SK-N-SH treated with all-trans-retinoic acid at 6 μM for 48 hours (cell line): ENCODE data around the gene DUSP11.
"Not testable (repeated sequence)": the region's sequence is repeated elsewhere in the genome, so short reads cannot be mapped to it uniquely, and the experiment has no call there.

Experiments
- ATAC-seq: fragments of 200-7000 bp; cut with Tn5 transposase; 3 replicates; pipeline ENCODE4 v1.9.1; 2020; ENCODE audit warnings: mild to moderate bottlenecking, moderate library complexity
- ARNTL ChIP-seq: fragments of 450-650 bp; formaldehyde crosslinking; IDR thresholded peaks from 2 replicates; pipeline ENCODE4 v1.5.0; 2020; ENCODE audit warnings: low read depth, mild to moderate bottlenecking, moderate library complexity, borderline replicate concordance
- BACH2 ChIP-seq: fragments of 250-450 bp; sonication (Bioruptor Pico); IDR thresholded peaks from 2 replicates; pipeline ENCODE4 v1.9.0; 2021; ENCODE audit warnings: mild to moderate bottlenecking, borderline replicate concordance
- CREB5 ChIP-seq: fragments of 250-450 bp; sonication (Bioruptor Pico); IDR thresholded peaks from 2 replicates; pipeline ENCODE4 v1.5.1; 2020; ENCODE audit warnings: low read depth, mild to moderate bottlenecking, moderate library complexity
- CSRNP3 ChIP-seq: fragments of 250-450 bp; sonication (Bioruptor Pico); IDR thresholded peaks from 2 replicates; pipeline ENCODE4 v1.5.1; 2021; ENCODE audit warnings: mild to moderate bottlenecking, moderate library complexity
- ESRRG ChIP-seq: fragments of 250-450 bp; sonication (Bioruptor Pico); IDR thresholded peaks from 2 replicates; pipeline ENCODE4 v1.6.1; 2021; ENCODE audit warnings: mild to moderate bottlenecking
- GLIS3 ChIP-seq: fragments of 250-450 bp; sonication (Bioruptor Pico); IDR thresholded peaks from 2 replicates; pipeline ENCODE4 v1.5.0; 2020; ENCODE audit warnings: mild to moderate bottlenecking, moderate library complexity
- ISL1 ChIP-seq: fragments of 250-450 bp; sonication (Bioruptor Pico); IDR thresholded peaks from 2 replicates; pipeline ENCODE4 v2.1.2; 2022; ENCODE audit warnings: mild to moderate bottlenecking, moderate library complexity
- OSR1 ChIP-seq: fragments of 250-450 bp; sonication (Bioruptor Pico); IDR thresholded peaks from 2 replicates; pipeline ENCODE4 v1.8.0; 2022; ENCODE audit warnings: moderate library complexity, mild to moderate bottlenecking, inconsistent platforms
- PATZ1 ChIP-seq: fragments of 250-450 bp; sonication (Bioruptor Pico); IDR thresholded peaks from 2 replicates; pipeline ENCODE4 v1.8.0; 2020; ENCODE audit warnings: mild to moderate bottlenecking, moderate library complexity, borderline replicate concordance
- PPARA ChIP-seq: fragments of 250-450 bp; sonication (Bioruptor Pico); IDR thresholded peaks from 2 replicates; pipeline ENCODE4 v1.5.0; 2020; ENCODE audit warnings: mild to moderate bottlenecking, borderline replicate concordance
- RARB ChIP-seq: fragments of 250-450 bp; sonication (Bioruptor Pico); IDR thresholded peaks from 2 replicates; pipeline ENCODE4 v1.8.0; 2021; ENCODE audit warnings: mild to moderate bottlenecking, moderate library complexity
- SNAI2 ChIP-seq: fragments of 250-450 bp; sonication (Bioruptor Pico); IDR thresholded peaks from 2 replicates; pipeline ENCODE4 v1.5.0; 2020; ENCODE audit warnings: mild to moderate bottlenecking, moderate library complexity
- TSHZ2 ChIP-seq: fragments of 250-450 bp; sonication (Bioruptor Pico); IDR thresholded peaks from 2 replicates; pipeline ENCODE4 v1.5.0; 2020; ENCODE audit warnings: mild to moderate bottlenecking, moderate library complexity
- ZFP3 ChIP-seq: fragments of 250-450 bp; sonication (Bioruptor Pico); IDR thresholded peaks from 2 replicates; pipeline ENCODE4 v1.5.0; 2020; ENCODE audit warnings: mild to moderate bottlenecking, moderate library complexity
- ZFP30 ChIP-seq: fragments of 450-650 bp; formaldehyde crosslinking; IDR thresholded peaks from 2 replicates; pipeline ENCODE4 v1.5.0; 2022; ENCODE audit warnings: mild to moderate bottlenecking, moderate library complexity
- ZNF565 ChIP-seq: fragments of 450-650 bp; formaldehyde crosslinking; conservative IDR thresholded peaks from 2 replicates; pipeline ENCODE4 v1.5.0; 2020; ENCODE audit warnings: low read depth, mild to moderate bottlenecking, moderate library complexity
- ZNF8 ChIP-seq: fragments of 450-650 bp; formaldehyde crosslinking; IDR thresholded peaks from 2 replicates; pipeline ENCODE4 v1.5.0; 2020; ENCODE audit warnings: mild to moderate bottlenecking, moderate library complexity

DUSP11 gene

GRCh38 chr2:73730810-73731209, 49.1 kb downstream of the DUSP11 start:
- no peak for TF ChIP-seq TSHZ2
- no peak for TF ChIP-seq PPARA (CRISPR knock-in tag)
- TF ChIP-seq OSR1 (CRISPR knock-in tag) = no peak
- TF ChIP-seq RARB (CRISPR knock-in tag) = no peak
- TF ChIP-seq BACH2 (CRISPR knock-in tag) = no peak
- no peak for TF ChIP-seq CSRNP3 (CRISPR knock-in tag)
- no peak for TF ChIP-seq CREB5 (CRISPR knock-in tag)
- TF ChIP-seq SNAI2 = no peak
- no peak for TF ChIP-seq ARNTL (CRISPR knock-in tag)
- no peak for TF ChIP-seq ZFP30
- TF ChIP-seq ESRRG (CRISPR knock-in tag) = no peak
- ATAC-seq = no peak

- no peak for ATAC-seq
Observed at GRCh38 chr2:73728711-73729110, 51.2 kb downstream of the DUSP11 start.

GRCh38 chr2:73728043-73728442, 51.9 kb downstream of the DUSP11 start:
- ATAC-seq = no peak
- no peak for TF ChIP-seq ZFP3 (CRISPR knock-in tag)
- TF ChIP-seq ISL1 (CRISPR knock-in tag) = no peak
- no peak for TF ChIP-seq ZNF8 (CRISPR knock-in tag)
- TF ChIP-seq ZFP30 = no peak
- TF ChIP-seq ESRRG (CRISPR knock-in tag) = no peak
- no peak for TF ChIP-seq BACH2 (CRISPR knock-in tag)
- no peak for TF ChIP-seq ZNF565 (CRISPR knock-in tag)
- no peak for TF ChIP-seq PATZ1 (CRISPR knock-in tag)
- no peak for TF ChIP-seq CSRNP3 (CRISPR knock-in tag)

More at GRCh38 chr2:73728711-73729110, 51.2 kb downstream of the DUSP11 start:
- TF ChIP-seq ZNF565 (CRISPR knock-in tag) = no peak

GRCh38 chr2:73726657-73727056, 53.2 kb downstream of the DUSP11 start:
- ATAC-seq = not testable (repeated sequence)

GRCh38 chr2:73718851-73719621, 60.9 kb downstream of the DUSP11 start:
- ATAC-seq = no peak
- no peak for TF ChIP-seq GLIS3
- no peak for TF ChIP-seq ZNF565 (CRISPR knock-in tag)
